Epithelial cell of prostate (primary cell): Measurements from ENCODE around the gene GADD45G.

Source experiments
- DNase-seq: peaks from one replicate; pipeline ENCODE4 v3.0.0-alpha.2; 2011; ENCODE audit warnings: low read depth, low spot score
- H3K27ac ChIP-seq: fragments of 450-650 bp; 2 replicates; pipeline ENCODE4 v1.5.1; 2017; ENCODE audit warnings: mild to moderate bottlenecking

The GADD45G gene

GRCh38 chr9:89642789-89643188, 38.0 kb downstream of the GADD45G start:
- no peak overlapping the region for H3K27ac ChIP-seq
- no peak for DNase-seq

GRCh38 chr9:89646189-89646939, 41.6 kb downstream of the GADD45G start:
- H3K27ac ChIP-seq, result no peak overlapping the region
- DNase-seq, result no peak

GRCh38 chr9:89647366-89648128, 42.7 kb downstream of the GADD45G start:
- H3K27ac ChIP-seq, result no peak overlapping the region
- DNase-seq, result no peak

GRCh38 chr9:89648247-89649000, 43.6 kb downstream of the GADD45G start:
- no peak for DNase-seq
- no peak overlapping the region for H3K27ac ChIP-seq

GRCh38 chr9:89649039-89649691, 44.4 kb downstream of the GADD45G start:
- DNase-seq, result no peak
- H3K27ac ChIP-seq, result no peak overlapping the region

GRCh38 chr9:89654025-89654662, 49.3 kb downstream of the GADD45G start:
- DNase-seq, result no peak
- H3K27ac ChIP-seq, result no peak overlapping the region

GRCh38 chr9:89655056-89655989, 50.5 kb downstream of the GADD45G start:
- DNase-seq, result no peak
- H3K27ac ChIP-seq, result no peak overlapping the region
